Activated CD4-positive, alpha-beta T cell treated with anti-CD3 and anti-CD28 coated beads for 24 hours (primary cell): ENCODE measurements around the gene DNAH6.

Experiments
- DNase-seq, 2 donors: peaks; one replicate each; pipeline ENCODE4 v3.0.0-alpha.2; 2020; ENCODE audit warnings: low read depth in 2 of 2

Gene DNAH6

DNA sequence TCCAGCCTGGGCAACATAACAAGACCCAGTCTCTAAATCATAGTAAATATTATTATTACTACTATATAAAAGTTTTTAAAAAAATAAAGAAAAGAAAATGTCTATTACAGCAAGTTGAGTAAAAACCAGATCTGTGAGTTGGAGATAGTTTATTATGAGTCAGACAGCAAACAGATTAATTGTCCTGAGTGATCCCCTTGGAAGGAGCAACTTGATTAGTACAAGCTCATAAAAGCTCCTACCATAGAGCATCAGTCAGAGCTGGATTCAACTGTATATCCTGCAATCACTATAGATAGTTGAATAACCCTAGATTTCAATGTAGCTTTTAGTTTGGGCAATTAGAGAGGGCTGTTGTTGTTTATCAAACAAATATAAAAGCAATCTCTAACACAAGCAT, 280.5 kb downstream of the DNAH6 start:
- DNase-seq: no peak

DNA sequence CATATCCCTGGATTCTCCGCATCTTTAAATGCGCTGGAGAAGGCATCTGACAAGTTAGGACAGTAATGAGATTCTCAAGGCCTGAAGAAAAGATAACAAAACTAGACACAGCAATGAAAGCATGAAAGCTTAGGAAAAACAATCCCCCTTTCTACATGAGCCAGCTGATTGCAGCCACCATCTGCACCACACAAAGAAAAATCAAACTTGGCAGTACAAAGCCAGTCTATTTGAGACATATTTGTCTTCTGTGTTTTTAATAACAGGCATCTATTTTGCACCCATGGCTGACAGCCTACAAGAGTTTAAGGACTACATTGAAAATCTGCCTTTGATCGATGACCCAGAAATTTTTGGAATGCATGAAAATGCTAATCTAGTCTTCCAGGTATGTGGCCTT, 281.0 kb downstream of the DNAH6 start:
- no peak for DNase-seq

DNA sequence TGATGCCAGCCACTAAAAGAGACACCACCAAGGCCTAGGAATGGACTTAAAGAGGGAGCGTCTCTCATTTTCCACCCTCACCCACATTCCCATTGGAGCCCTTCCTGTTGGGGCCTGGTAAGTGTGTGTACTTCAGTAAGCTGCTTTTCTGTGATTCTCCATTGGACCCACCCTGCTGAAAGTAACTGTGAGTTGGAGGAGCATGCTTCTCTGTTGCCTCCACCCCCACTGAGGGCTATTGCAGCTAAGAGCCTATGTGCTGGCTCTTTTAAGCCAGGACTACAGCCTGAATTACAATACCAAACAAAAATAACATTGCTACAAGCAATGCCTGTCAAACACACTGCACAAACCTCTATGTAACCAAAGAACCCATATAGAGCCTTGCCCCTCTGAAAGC, 283.5 kb downstream of the DNAH6 start:
- DNase-seq: no peak

DNA sequence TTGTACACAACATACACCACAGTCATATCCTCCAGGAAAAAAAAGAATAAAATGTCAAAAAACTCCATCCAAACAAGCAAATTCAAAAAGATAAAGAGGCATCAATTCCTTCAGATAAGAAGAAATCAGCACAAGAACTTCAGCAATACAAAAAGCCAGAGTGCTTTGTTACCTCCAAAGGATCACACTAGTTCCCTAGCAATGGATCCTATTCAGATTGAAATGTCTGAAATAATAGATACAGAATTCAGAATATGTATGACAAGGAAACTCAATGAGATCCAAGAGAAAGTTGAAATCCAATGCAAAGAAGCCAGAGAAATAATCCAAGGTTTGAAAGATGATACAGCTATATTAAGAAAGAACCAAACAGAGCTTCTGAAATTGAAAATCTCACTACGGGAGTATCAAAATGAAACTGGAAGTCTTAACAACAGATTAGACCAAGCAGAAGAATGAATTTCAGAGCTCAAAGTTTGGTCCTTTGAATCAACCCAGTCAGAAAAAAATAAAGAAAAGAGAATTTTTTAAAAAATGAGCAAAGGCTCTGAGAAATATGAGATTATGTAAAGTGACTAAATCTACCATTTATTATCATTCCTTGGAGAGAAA, 284.0 kb downstream of the DNAH6 start:
- DNase-seq: no peak

DNA sequence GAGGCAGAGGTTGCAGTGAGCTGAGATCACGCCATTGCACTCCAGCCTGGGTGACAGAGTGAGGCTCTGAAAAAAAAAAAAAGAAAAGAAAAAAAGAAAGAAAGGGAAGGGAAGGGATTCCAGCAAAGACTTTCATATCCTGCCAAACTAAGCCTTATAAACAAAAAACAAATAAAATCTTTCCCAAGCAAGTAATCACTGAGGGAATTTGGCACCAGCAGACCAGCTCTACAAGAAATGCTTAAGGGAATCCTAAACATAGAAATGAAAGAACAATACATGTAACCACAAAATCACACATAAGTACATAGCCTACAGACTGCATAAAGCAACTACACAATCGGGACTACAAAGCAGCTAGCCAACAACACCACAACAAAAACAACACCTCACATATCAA, 285.5 kb downstream of the DNAH6 start:
- DNase-seq: no peak

DNA sequence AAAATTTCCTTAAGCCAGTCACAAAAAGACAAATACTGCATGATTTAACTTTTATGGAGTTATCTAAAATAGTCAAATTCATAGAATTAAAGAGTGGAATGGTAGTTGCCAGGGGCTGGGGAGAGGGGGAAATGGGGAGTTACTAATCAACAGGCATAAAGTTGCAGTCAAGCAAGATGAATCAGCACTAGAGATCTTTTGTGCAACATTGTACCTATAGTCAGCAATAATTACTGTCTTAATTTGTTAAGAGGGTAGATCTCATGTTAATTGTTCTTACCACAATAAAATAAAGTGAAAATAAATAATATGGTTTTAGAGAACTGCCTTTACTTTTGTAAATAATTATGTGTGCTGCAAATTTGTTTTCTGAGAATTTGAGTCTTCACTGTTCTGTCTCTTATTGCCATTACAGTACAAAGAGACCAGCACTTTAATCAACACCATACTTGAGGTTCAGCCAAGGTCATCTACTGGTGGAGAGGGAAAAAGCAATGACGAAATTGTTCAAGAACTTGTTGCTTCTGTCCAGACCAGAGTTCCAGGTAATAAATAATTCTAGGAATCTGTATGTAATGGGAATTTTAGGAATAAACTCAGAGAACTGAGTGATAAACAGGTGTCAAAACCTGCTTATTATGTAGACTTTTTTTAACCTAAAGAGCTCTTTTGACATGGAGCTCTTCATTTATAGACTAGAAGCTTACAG, 289.1 kb downstream of the DNAH6 start:
- DNase-seq: no peak

DNA sequence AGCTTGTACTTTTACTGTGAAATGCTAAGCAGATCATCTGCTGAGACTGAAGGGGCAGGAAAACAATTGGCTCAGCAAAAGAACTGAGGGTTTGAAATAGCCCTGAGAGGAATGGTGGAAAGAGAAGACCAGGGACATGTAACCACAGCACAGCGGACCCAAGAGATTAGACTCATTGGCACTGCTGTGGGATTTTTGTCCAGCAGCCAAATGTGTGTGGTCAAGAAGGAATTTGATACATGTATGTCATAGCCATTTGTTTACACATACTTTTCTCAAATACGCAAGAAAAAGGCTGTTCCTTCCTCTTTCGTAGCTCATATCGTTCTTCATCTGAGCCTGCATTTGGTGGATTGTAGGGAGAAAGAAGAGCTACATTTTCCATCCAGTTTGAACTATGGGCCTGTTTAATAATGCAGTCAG, 290.8 kb downstream of the DNAH6 start:
- DNase-seq: no peak

DNA sequence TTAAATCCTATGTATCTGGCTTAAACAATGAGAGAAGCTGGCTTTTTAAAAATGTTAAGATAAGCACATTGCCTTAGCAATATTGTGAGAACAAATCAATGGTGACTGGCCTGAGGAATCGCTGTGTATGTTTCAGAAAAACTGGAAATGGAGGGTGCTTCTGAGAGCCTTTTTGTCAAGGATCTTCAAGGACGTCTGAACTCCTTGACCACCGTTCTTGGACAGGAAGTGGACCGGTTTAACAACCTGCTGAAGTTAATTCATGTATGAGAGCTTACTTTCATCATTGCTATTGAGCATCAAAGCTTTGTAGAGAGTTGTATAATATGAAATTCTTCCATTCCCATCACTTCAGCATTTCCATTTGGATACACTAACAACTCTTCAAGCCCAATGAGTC, 292.0 kb downstream of the DNAH6 start:
- no peak for DNase-seq

DNA sequence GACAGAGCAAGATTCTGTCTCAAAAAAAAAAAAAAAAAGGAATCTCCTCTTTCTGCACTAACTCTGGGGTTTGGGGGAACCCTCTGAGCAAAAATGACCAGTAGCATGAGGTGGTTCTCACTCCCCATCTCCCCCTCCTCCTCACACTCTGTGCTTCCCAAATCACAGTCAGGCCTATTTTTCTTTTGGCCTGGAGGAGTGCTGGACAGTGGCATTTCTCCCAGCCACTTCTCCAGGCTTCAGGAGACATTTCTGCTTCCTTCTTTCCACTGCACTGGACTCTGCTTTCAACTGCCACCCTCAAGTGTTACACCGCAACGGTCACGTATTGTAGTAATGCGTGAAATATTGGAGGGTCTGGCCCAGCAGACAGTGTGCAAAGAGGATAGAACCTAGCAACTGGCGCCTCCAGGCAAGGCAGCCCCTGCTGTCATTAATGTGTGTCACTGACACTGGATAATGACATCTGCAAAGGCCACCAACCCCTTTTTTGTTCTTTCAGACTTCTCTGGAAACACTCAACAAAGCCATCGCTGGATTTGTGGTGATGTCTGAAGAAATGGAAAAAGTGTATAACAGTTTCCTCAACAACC, 295.6 kb downstream of the DNAH6 start:
- no peak for DNase-seq

DNA sequence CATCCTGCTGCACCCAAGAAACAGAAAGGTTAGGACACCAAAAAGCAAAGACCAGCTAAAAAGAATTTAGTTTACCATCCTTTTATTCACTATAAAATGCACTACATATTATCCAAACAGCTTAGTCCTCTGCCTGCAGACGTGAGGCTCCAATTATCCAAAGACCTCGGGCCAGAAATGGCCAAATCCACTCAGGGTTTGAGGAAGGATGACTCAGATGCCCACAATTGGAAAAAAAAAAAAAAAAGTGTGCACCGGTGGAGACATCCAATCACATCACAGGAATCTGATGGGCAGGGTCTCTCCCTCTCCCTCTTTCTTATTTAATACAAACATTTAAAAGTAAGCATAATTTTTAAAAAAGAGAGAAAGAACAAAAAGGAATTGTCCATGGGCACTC, 298.8 kb downstream of the DNAH6 start:
- DNase-seq: no peak

DNA sequence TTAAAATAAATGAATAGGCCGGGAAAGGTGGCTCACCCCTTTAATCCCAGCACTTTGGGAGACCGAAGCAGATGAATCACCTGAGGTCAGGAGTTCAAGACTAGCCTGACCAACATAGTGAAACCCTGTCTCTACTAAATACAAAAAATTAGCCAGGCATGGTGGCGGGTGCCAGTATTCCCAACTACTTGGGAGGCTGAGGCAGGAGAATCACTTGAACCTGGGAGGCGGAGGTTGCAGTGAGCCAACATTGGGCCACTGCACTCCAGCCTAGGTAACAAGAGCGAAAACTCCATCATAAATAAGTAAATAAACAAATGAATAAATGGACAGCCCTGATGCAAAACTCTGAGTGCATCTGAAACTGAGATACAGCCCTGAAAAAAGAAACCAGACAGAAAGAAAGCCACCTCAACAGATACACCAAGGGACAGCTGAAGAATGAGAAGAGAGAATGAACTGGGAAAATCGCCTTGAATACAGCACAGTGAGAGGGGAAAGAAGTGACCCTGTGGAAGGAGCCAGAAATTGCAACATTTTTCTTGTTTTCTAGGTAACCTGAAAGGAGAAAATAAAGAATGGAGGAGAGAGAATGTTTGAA, 300.2 kb downstream of the DNAH6 start:
- DNase-seq: no peak

DNA sequence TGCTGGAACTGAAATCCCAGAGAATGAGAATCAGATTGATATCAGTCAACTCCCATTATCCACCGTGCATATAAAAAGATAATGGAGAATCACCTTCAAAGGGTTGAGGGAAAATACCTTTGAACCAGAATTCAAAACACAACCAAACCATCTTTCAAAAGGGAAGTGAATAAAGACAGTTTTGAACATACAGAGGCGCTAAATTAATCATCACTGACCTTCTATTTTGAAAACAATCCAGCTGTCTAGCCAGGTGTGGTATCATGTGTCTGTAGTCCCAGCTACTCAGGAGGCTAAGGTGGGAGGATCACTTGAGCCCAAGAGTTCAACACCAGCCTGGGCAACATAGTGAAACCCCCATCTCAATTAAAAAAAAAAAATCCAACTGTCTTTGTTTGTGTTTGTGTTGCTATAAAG, 300.9 kb downstream of the DNAH6 start:
- no peak for DNase-seq

DNA sequence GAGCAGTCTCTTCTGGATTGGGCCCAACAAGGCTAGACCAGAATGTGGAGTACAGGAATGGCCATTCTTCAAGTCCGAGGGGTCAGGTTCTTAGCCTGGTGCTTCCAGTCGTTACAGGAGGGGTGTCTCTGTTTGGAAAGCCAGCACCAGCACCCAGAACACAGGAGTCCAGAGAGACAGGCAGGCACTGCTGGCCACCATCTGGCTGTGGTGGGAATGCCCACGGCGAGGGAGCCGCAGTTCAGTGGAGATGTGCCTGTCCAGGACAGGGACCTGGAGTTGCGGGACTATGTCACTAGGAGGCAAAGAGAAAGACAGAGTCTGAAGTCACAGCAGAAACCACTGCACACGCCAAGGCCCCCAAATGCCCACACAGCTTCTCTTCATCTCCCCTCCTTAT, 305.5 kb downstream of the DNAH6 start:
- DNase-seq: no peak

DNA sequence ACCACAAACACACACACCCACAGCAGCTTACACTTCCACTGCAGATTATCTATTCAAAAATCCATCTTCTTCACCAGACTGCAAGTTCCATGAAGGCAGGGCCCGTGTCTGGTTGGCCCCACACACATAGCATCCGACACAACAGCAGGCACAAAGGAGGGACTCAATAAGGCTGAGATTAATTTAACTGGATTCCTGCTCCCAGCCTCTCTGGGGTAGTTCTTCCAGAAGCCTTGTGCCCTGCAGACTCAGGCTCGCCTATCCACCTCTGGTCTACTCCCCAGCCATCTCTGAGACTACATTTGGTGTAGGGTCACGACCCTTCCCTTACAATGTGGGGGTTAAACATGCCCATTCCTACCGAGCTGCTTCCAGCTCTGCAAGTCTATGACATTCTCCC, 306.9 kb downstream of the DNAH6 start:
- no peak for DNase-seq

DNA sequence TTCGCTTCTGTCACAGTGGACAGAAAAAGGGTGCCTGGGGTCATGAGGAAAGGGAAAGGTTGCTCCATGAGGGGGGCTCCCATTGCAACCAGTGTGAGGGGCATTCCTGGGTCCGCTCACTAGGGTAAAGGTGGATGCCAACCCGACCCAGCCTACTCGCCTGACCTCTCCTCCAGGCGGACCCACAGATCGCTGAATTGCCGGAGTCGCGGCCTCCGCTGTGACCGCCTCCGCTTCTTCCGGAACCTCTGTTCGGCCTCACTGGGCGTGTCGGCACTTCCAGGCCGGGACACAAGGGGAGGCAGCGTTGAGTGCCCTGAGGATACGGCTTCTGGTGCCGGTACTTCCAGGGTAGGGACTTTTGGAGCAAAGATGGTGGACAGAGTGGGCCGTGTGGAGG, 307.5 kb downstream of the DNAH6 start:
- DNase-seq: no peak

DNA sequence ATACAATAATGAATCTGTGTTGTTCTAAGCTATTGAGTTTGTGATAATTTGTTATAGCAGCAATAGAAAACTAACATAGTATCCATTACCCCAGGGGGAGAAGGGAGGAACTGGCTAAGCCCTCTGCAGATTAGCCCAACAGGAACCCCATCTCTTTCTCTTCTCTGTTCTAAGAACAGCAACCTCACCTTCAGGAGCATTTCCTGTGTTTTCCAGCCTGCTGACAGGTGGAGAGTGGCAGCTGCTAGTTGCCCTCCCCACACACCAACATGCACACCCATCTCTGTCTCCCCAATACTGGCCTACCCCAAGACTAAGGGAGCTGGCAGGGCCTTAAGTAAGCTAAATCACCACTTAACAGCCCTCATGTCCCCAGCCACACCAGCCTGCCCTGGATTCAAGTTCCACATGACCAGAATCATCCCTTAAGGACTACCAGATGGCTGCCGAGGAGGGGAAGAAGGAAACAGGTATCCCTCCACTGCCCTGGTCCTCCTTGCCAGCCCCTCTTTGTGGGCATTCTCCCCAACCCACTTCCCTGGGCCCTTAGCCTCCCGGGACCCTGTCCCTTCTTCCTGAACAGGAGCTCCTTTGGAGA, 311.8 kb downstream of the DNAH6 start:
- no peak for DNase-seq

DNA sequence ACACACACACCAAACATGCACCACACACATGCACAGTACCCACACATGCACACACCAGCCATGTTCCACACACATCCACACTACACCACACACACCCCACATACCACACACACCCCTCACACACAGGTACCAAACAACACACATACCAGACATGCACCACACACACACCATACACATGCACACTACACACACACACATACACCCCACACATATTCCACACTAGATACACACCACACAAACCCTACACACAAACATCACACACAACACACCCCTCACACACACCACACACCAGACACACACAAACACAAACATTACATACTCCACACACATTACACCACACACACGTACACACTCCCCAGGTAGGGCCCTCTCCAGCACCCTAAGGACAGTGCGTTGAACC, 313.4 kb downstream of the DNAH6 start:
- no peak for DNase-seq

DNA sequence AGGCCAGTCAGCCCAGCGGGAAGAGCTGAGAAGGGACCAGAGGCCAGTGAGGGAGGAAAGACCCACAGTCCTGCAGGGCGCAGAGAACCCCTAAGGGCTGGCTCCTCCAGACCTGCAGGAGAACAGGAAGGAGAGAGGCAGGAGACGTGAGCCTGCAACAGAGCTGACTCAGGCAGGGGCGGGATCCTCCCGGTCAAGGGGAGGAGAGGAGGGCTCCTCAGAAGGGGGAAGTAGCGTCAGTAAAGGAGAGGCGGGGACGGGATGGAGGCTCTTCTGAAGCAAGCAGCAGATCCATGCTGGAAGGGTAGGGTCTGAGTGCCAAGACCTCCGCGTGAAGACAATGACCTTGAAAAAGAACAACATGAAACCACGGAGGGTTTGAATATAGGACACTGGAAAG, 313.8 kb downstream of the DNAH6 start:
- no peak for DNase-seq

DNA sequence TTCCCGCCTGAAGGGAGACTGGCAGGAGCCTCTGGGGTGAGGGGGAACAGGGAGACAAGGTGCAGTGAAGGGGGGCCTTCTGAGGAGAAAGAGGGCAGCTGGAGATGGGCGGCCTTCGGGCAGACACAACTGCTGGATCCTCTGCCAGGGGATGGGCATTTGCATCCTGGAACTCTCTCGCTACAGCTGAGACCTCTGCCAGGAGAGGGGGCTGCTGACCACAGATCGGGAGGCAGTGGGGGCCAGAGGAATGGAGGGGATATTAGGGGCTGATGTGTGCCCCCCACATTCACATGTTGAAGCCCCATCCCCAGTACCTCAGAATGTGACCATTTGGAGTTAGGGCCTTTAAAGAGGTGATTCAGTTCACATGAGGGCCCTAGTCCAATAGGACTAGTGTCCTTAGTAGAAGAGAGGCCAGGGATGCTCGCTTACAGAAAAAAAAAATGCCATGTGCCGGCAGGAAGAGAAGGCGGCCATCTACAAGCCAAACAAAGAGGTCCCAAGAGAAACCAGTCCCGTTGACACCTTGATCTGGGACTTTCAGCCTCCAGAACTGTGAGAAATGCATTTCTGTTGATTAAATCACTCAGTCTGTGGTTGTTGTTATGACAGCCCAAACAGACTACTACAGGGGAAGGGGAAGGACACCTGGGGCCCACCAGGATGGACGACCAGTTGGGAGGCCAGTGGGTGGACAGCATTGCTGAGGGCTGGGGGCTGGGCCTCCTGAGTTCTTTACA, 314.6 kb downstream of the DNAH6 start:
- DNase-seq: no peak

DNA sequence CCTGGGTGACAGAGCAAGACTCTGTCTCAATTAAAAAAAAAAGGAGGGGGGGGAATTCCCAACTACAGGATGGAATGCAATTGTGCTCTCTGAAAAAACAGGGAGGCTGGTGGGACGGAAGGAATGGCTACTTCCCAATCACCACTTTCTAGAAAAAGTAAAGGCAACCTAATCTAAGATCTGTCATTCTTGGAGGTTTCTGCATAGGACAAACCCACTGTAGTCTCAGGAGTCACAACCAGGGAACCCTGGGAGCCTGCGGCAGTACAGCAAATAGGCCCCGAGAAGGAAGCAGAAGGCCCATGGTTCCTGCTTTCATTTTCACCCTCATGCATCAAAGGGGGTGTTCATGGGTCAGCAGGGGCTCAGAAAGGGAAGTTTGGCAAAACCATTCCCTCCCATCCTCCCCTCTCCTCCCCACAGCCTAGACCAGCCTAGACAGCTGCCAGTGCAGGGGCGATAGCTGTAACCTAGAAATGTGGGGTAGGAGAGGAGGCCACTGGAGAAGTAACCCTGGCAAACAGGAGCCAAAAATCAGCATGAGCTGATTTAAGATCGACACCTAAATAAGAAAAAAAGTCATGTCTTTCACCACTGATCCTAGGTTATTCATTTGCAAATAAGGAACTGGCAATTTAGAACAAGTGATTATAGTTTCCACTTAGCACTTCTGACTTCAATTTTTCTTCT, 316.6 kb downstream of the DNAH6 start:
- DNase-seq: no peak

DNA sequence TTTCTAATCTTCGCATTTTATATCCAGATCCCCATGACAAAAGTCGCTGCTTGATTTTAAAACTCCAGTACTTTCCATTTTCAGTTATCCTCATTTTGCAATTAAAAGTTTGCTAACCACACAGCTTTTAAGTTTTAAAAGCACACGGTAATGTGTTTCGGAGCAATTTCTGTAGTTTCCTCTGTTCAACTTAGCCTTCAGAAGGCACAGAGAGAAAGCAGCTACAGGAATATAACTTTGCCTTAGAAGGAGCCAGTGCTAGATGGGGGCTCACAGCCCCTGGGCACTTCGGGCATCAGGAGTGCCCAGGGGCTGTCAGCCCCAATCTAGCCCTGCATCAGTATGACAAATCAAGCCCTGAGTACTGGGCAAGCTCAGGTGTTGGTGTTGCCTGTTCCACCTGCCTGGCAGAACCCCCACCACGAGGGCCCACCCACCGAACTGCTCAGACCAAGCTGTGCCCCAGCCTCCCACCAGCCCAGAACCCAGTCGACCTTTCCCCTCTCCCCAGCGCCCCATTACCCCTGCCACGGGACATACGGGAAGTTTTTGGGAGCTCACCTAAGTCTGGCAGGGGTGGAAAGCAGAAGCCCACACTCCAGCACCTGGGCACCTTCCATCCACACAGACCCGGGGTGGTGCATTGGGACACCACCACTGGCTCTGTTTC, 317.3 kb downstream of the DNAH6 start:
- DNase-seq: no peak
